WERI-Rb-1 (cell line): ENCODE data around the gene VANGL1.

Source experiments
- DNase-seq: peaks from one replicate; pipeline ENCODE4 v3.0.0-alpha.2; 2020
- H3K27ac ChIP-seq: fragments of 250-450 bp; sonication (Bioruptor Pico); 2 replicates; pipeline ENCODE4 v1.5.1; 2020; ENCODE audit warnings: mild to moderate bottlenecking, moderate library complexity
- H3K27me3 ChIP-seq: fragments of 250-450 bp; sonication (Bioruptor Pico); 2 replicates; pipeline ENCODE4 v1.5.1; 2021; ENCODE audit warnings: mild to moderate bottlenecking, low read depth, moderate library complexity; ENCODE audit not compliant: insufficient read depth, severe bottlenecking
- H3K36me3 ChIP-seq: fragments of 250-450 bp; sonication (Bioruptor Pico); 2 replicates; pipeline ENCODE4 v1.5.1; 2020; ENCODE audit warnings: mild to moderate bottlenecking, moderate library complexity
- H3K4me3 ChIP-seq: 2 replicates; pipeline ENCODE4 v1.5.1; 2011; ENCODE audit warnings: low read depth, mild to moderate bottlenecking, control low read depth, low read length
- H3K9me3 ChIP-seq: fragments of 250-450 bp; sonication (Bioruptor Pico); 2 replicates; pipeline ENCODE4 v1.5.1; 2021; ENCODE audit warnings: mild to moderate bottlenecking, moderate library complexity; ENCODE audit not compliant: severe bottlenecking
- TF ChIP-seq, protein P1 (sequence below): IDR thresholded peaks from 2 replicates; pipeline ENCODE4 v1.5.1; 2011; ENCODE audit warnings: low read depth, mild to moderate bottlenecking, control low read depth, inconsistent platforms, low read length

The VANGL1 gene

DNA sequence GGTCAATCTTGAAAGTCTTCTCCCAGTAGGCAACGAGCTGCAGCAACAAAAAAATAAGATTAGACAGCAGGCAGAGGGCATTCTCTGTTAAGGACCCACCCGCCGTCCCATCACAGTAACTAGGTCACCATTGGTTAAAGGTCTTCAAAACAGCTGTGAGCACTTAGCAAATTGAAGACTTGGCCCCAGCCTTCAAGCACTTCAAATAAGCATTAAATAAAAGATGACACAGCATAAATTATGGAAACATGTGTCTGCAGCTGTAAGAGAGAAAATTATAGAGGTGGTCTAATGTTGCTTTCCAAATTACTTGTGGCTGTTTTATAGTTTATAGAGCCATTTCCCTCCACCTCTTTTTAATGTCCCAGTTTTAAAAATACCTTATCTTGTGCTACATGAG lies 61.2 kb downstream of the VANGL1 start:
- Histone ChIP-seq H3K9me3 (no peaks in the 10 kb centered on the region), H3K27ac (no peak overlapping the region), H3K27me3 (no peaks in the 10 kb centered on the region), H3K4me3 (no peak overlapping the region), H3K36me3 (no peaks in the 10 kb centered on the region)
- DNase-seq, result no peak
- TF ChIP-seq, protein P1, sequence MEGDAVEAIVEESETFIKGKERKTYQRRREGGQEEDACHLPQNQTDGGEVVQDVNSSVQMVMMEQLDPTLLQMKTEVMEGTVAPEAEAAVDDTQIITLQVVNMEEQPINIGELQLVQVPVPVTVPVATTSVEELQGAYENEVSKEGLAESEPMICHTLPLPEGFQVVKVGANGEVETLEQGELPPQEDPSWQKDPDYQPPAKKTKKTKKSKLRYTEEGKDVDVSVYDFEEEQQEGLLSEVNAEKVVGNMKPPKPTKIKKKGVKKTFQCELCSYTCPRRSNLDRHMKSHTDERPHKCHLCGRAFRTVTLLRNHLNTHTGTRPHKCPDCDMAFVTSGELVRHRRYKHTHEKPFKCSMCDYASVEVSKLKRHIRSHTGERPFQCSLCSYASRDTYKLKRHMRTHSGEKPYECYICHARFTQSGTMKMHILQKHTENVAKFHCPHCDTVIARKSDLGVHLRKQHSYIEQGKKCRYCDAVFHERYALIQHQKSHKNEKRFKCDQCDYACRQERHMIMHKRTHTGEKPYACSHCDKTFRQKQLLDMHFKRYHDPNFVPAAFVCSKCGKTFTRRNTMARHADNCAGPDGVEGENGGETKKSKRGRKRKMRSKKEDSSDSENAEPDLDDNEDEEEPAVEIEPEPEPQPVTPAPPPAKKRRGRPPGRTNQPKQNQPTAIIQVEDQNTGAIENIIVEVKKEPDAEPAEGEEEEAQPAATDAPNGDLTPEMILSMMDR, result no peak

DNA sequence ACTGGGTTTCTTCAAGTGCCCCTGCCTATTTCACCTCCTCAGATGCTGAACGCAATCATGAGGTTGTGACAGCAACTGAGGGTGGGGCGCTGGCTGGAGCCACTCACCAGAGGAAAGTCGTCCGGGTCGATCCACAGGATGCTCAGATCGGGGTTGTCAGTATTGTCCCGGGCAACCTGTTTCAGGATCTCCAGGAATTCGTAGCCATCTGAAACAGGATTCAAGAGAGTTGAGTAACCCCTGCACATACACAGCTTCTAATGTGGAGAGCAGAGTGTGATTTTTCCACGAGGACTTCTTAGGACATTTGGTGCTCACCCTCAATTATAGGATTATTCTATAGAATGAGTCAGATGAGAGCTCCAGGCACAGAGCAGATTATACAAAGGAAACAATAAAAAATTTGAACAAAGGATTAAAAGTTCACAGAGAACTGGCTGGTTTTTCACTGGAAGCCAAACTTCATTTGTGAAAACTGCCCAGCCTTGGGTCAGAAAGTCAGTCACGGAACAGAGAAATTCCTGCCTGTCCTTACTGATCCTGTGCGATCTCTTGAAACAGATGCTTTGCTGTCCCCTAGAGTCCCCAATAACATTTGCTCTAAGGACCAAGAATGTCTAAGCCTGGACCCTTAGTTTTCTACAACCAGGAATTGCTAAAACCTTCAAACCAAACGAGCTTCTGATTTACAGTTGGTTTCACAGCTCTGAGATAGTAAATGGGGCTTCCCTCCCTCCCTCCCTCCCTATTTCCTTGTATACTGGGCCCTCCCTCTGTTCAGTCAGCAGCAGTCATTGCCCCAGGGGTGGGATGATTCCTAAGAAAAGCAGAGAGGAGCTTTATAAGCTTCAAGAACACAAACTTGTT lies 63.5 kb downstream of the VANGL1 start:
- Histone ChIP-seq H3K36me3 (no peaks in the 10 kb centered on the region), H3K27ac (no peak overlapping the region), H3K4me3 (no peak overlapping the region), H3K27me3 (no peaks in the 10 kb centered on the region), H3K9me3 (no peaks in the 10 kb centered on the region)
- TF ChIP-seq, protein P1, result peak; percentile 31; the same call in 1 of the 2 replicates
- no peak for DNase-seq

DNA sequence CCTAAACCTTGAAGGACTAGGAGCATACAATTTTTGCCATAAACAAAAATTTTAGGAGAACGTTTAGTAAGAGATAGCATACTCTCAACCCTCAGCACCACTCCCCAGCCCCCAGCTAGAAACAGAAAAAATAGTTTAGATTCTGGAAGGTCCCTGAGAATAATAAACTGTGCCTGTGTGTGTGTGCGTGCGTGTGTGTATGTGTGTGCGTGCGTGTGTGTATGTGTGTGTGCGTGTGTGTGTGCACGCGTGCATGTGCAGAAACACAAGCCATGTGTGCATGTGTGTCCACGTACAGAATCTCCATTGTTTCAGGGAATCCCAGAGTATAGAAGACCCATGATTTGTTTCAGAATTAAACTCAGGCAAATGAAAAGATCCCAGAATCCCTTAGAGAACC lies 64.2 kb downstream of the VANGL1 start:
- TF ChIP-seq, protein P1, result no peak
- no peak overlapping the region for H3K27ac ChIP-seq

DNA sequence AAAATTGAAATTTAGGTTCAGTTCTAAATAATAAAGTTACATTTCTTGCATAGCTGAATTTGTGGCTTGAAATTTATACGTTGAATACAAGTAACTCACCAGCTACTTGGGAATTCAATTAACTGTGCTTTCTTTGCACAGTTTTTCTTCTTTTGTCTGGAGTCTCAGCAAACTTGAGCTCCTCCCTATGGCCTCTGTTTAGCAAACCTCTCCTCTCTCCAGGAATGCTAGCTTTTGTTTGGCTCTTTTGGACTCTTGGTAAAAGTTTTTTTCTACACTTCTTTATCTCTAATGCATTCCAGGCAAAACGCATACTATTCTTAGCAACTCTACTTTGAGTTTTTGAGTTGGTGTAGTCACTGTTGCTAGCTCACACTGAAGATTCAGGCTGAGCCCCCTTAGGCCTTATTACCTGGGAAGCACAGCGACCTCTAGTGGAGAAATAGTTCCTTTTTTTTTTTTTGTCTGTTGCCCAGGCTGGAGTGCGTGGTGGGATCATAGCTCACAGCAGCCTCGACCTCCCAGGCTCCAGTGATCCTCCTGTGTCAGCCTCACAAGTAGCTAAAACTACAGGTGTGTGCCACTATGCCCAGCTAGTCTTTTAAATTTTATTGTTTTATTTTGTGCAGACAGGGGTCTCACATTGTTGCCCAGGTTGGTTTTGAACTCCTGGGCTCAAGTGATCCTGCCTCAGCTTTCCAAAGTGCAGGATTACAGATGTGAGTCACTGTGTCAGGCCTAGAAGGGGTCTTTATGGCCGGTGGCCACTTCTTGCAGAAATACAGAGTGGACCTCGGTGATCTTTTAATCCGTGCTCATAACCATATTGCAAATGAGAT lies 65.0 kb downstream of the VANGL1 start:
- no peak overlapping the region for H3K27ac ChIP-seq
- H3K27me3 ChIP-seq, result no peaks in the 10 kb centered on the region
- H3K36me3 ChIP-seq, result no peaks in the 10 kb centered on the region
- H3K9me3 ChIP-seq, result no peaks in the 10 kb centered on the region
- no peak overlapping the region for H3K4me3 ChIP-seq
- no peak for DNase-seq
- TF ChIP-seq, protein P1, result peak; percentile 63; the same call in 1 of the 2 replicates

More for the DNA sequence above, 64.2 kb downstream of the VANGL1 start:
- DNase-seq, result no peak
- H3K36me3 ChIP-seq, result no peaks in the 10 kb centered on the region
- H3K9me3 ChIP-seq, result no peaks in the 10 kb centered on the region
- H3K4me3 ChIP-seq, result no peak overlapping the region
- no peaks in the 10 kb centered on the region for H3K27me3 ChIP-seq

DNA sequence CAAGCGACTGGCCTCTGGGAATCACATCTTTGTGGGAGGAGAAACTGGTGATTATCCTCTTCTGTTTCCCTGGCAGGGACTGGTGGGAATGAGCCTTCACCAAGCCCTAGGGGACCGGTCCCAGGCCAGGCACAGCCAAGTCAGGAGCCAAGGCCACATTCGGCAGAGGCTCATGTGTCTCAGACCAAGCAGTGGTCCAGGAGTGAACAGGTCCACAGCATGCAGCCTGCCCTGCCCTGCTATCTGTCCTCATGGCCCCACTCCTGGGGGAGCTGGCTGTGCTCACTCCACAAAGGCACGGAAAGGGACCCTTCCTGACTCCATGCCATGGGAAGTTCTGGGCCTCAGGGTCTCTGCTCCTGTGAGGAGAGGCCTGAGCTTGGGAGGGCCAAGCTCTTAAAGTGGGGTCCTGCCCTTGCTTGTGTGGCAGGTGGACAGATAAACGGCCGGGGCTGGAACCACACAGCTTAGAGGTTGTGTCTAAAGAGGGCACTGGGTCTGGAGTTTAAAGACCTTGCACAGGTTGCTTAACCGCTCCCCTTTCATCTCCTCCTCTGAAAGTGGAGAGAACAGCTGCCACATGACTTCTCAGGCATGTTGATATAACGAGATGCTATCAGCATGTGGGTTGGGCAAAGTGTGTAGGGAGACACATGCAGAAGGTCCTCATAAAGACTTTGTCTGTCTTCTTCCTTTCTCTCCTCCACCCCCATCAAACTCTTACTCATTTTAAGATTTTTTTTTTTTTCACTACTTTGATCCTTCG lies 69.3 kb downstream of the VANGL1 start:
- DNase-seq, result no peak
- H3K36me3 ChIP-seq, result no peaks in the 10 kb centered on the region
- no peaks in the 10 kb centered on the region for H3K9me3 ChIP-seq
- H3K27ac ChIP-seq, result no peak overlapping the region
- no peak overlapping the region for H3K4me3 ChIP-seq
- TF ChIP-seq, protein P1, result no peak
- H3K27me3 ChIP-seq, result no peaks in the 10 kb centered on the region
